ENCODE measurements around the gene FADS2.

DNA sequence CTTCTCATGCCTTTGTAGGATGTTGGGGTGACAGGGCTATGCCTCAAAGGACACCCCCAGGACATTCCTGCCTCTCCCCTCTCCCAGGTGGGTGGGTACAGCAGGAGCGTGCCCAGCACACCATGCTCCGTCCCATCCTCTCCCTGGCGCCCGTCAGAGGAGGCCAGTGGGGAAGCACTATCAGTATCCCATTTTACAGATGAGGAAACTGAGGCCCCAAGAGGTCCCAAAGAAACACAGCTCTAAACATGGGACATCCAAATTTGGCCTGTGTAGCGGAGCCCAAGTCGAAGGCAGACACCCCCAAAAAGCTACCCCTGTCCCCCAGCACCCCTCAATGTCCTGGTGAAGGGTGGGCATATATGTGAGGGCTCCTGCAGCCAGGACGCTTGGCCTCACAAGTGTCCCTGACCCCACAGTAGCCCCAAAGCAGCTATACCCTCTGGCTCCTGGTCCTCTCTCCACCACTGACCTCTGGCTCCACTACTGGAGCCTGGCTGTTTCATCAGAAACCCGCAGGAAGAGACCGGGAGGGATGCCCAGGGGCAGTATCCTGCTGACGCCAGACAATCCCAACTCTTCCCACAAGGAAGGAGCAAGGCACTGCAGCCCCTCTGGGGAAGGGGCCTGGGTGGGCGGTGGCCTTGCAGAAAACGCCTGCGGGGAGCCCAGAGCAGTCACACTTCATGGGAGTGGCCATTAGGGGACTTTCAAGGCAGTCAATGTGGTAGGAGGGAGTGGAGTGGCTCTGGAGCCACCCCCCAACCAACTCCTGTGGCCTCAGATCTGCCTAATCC is 57.9 kb downstream of the FADS2 start:
- TF ChIP-seq, protein P1, sequence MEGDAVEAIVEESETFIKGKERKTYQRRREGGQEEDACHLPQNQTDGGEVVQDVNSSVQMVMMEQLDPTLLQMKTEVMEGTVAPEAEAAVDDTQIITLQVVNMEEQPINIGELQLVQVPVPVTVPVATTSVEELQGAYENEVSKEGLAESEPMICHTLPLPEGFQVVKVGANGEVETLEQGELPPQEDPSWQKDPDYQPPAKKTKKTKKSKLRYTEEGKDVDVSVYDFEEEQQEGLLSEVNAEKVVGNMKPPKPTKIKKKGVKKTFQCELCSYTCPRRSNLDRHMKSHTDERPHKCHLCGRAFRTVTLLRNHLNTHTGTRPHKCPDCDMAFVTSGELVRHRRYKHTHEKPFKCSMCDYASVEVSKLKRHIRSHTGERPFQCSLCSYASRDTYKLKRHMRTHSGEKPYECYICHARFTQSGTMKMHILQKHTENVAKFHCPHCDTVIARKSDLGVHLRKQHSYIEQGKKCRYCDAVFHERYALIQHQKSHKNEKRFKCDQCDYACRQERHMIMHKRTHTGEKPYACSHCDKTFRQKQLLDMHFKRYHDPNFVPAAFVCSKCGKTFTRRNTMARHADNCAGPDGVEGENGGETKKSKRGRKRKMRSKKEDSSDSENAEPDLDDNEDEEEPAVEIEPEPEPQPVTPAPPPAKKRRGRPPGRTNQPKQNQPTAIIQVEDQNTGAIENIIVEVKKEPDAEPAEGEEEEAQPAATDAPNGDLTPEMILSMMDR (IDR thresholded peaks at IDR 0.05; ENCODE audit: poor library complexity): no peak
- TF ChIP-seq EZH2 (IDR thresholded peaks at IDR 0.05; ENCODE audit: borderline replicate concordance): no peak
